SIG-M5 treated with dmso at 0.1 percent for 504 hours (cell line): Measurements from ENCODE around the gene IQCK.

Experiments
- DNase-seq: peaks from one replicate; lab custom pipeline; 2025; ENCODE audit not compliant: unreplicated experiment; lab: John Stamatoyannopoulos, UW

Gene IQCK

GRCh38 chr16:19882646-19883045, 164.6 kb downstream of the IQCK start:
- DNase-seq = no peak

GRCh38 chr16:19883296-19883965, 165.4 kb downstream of the IQCK start:
- DNase-seq = no peak

GRCh38 chr16:19883966-19884485, 166.0 kb downstream of the IQCK start:
- DNase-seq = no peak

GRCh38 chr16:19884611-19885450, 166.8 kb downstream of the IQCK start, which contains the start of gene GPRC5B:
GPRC5B (minus strand) TSS chr16:19884848; CDS start chr16:19872845, 12,003 bp downstream.
- DNase-seq = no peak

GRCh38 chr16:19885451-19886072, 167.5 kb downstream of the IQCK start:
- no peak for DNase-seq

GRCh38 chr16:19886073-19886941, 168.2 kb downstream of the IQCK start:
- peak; percentile 76 for DNase-seq

DNA sequence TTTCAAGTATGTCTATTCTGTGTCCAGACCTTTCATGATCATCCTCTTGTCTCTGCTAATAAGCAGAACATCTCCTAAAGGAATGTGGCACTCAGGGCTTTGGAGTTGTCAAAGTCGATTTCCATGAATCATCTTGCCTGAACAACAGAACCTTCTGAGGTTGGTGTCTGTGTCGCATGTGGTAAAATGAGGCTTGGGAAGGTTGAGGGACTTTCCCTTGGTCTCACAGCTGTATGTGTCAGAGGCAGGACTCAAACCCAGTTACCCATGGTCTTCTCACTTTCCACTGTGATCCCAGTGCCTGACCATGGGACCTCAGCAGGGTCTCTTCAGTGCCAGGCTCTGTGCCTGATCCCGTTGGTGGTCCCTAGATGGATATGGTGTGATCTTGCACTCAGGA, 170.8 kb downstream of the IQCK start:
- DNase-seq = no peak

DNA sequence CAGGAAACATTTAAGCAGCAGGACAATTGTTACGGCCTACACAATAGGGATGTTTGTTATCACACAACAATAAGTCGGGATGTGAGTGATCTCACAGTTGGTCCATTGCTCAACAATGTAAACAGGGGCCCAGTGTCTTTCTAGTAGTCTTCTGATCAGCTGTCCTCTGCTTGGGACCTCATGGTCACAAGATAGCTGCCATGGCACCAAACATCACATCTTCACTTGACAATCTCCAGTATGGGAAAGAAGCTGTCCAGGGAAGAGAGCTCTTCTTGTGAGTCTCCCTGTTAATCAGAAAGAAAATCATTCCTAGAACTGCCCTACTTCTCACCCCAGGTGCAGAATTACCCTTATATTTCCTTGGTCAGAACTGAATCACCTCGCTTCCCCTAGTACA, 172.8 kb downstream of the IQCK start:
- no peak for DNase-seq

DNA sequence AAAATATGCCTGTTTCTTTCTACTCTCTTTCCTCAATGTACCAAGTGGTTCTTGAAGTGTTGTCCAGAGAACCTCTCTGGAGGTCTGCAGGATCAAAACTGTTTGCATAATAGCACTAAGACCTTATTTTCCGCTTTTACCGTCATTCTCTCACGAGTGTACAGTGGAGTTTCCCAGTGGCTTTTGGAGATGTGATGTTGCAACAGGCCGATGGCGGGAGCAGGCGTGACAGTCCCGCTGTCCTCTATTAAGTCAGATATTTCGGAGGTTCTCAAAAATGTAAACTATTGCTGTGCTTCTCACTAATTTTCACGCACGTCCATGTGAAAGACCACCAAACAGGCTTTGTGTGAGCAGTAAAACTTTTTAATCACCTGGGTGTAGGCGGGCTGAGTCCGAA, 174.8 kb downstream of the IQCK start:
- DNase-seq = no peak

DNA sequence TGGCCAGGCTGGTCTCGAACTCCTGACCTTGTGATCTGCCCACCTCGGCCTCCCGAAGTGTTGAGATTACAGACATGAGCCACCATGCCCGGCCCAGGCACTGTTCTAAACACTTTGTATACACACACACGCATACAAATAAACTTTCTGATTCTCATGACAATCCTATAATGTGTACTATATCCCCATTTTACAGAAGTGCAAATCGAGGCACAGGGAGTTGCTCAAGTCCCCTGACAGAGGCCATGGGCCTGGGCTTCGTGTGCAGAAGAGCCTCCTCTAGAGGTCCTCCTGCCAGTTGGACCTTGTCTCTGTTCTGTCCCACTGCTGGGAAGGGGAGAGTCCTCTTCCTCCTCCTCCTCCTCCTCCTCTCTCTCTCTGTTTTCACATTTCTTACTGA, 176.5 kb downstream of the IQCK start:
- DNase-seq = no peak

GRCh38 chr16:19896951-19897350, 178.9 kb downstream of the IQCK start:
- no peak for DNase-seq

DNA sequence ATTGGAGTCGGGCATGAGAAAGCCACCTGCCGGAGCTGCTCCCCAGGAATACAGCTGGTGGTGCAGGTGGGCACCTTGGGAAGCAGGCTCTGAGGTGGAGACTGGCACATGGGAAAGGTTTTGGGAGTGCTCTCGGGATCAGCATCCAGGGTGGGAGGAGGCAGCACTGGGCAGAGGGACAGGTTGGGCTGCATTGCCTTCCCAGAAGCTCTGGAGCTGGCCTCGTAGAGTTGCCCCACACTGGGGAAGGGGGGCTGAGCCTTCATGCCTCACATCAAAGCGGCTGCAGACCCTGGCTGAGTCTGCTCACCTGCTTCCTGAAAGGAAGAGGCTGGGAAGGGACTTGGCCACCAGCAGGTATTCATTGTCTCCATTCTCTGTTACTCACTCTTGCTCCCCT, 180.1 kb downstream of the IQCK start:
- no peak for DNase-seq

DNA sequence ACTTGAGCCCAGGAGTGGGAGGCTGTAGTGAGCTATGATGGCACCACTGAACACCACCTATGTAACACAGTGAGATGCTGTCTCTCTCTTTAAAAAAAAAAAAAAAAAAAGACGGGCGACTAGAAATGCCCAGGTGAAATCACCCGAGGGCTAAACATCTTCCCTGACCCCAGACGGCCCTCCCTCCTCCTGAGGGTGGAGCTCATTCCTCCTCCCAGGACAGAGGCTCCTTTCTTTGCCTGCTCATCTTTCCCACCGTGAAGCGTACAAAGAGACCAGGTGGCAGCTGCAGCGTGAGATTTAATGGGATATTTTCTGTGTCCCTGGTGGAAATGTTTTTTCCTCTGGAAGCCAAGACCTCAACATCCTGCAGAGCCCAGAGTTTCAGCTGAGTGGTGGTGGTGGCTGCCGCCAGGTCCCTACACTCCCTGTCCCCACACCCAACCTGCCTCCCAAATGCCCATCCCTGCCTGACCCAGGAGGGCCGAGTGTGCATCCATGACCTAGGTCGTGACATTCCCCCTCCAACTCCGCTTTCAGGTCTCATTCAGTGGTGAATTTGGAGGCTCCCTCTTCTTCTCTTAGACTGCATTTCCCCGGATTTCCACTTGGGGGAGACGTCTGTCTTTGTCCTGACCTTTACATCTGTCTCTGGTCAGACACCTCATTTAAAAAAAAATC, 181.0 kb downstream of the IQCK start:
- peak; percentile 41 for DNase-seq

- DNase-seq = no peak
Observed at GRCh38 chr16:19899605-19899955, 181.5 kb downstream of the IQCK start.

DNA sequence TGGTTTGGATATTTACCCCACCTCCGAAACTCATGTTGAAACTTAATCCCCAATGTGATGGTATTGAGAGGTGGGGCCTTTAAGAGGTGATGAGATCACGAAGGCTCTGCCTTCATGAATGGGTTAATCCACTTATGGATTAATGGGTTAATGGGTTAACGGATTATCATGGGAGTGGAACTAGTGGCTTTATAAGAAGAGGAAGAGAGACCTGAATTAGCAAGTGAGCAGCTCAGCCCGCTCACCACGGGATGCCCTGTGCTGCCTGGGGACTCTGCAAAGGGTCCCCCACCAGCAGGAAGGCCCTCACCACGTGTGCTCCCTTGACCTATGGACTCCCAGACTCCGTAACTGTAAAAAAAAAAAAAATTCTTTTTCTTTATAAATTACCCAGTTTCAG, 183.1 kb downstream of the IQCK start:
- no peak for DNase-seq

DNA sequence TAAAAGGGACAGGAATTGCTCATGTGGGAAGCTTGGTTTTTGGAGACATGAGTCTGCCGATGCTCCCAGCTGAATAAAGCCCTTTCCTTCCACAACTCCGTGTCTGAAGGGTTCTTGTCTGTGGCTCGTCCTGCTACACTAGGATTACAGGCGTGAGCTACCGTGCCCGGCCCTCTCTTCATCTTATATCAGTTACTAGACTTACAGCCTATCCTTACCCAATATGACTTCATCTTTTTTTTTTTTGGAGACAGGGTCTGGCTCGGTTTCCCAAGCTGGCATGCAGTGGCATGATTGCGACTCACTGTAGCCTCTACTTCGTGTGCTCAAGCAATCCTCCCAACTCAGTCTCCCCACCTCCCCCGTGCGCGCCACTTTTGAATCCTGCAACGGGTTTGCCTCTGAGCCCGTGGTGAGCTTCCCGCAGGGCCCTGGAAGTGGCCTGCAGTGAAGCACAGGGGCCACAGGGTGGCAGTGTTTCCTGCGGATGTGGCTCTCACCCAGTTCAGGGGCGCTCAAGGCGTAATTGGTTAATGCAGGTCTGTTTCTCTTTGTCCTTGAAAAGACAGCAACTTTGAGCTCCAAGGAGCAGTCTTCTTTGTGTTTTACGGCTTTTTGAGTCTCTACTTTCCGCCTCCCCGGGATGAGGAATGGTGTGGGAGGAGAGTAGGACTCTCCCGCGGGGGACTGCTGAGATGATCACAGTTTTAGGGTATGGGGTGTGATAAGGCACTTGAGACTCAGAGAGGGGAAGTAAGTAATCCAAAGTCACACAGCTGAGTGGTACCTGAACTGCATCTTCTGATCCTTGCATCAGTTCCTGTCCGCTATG, 189.3 kb downstream of the IQCK start:
- DNase-seq = peak; percentile 73
